SK-N-SH treated with all-trans-retinoic acid at 6 μM for 48 hours (cell line): Measurements from ENCODE around the gene CSF2RB.

Source experiments
- ATAC-seq: fragments of 200-7000 bp; cut with Tn5 transposase; 3 replicates; pipeline ENCODE4 v1.9.1; 2020; ENCODE audit warnings: mild to moderate bottlenecking, moderate library complexity
- ARNTL ChIP-seq: fragments of 450-650 bp; formaldehyde crosslinking; IDR thresholded peaks from 2 replicates; pipeline ENCODE4 v1.5.0; 2020; ENCODE audit warnings: low read depth, mild to moderate bottlenecking, moderate library complexity, borderline replicate concordance
- BACH2 ChIP-seq: fragments of 250-450 bp; sonication (Bioruptor Pico); IDR thresholded peaks from 2 replicates; pipeline ENCODE4 v1.9.0; 2021; ENCODE audit warnings: mild to moderate bottlenecking, borderline replicate concordance
- CSDC2 ChIP-seq: fragments of 250-450 bp; sonication (Bioruptor Pico); IDR thresholded peaks from 2 replicates; pipeline ENCODE4 v1.5.0; 2020; ENCODE audit warnings: mild to moderate bottlenecking, moderate library complexity
- ESRRG ChIP-seq: fragments of 250-450 bp; sonication (Bioruptor Pico); IDR thresholded peaks from 2 replicates; pipeline ENCODE4 v1.6.1; 2021; ENCODE audit warnings: mild to moderate bottlenecking
- GLIS3 ChIP-seq: fragments of 250-450 bp; sonication (Bioruptor Pico); IDR thresholded peaks from 2 replicates; pipeline ENCODE4 v1.5.0; 2020; ENCODE audit warnings: mild to moderate bottlenecking, moderate library complexity
- OSR1 ChIP-seq: fragments of 250-450 bp; sonication (Bioruptor Pico); IDR thresholded peaks from 2 replicates; pipeline ENCODE4 v1.8.0; 2022; ENCODE audit warnings: moderate library complexity, mild to moderate bottlenecking, inconsistent platforms
- RARB ChIP-seq: fragments of 250-450 bp; sonication (Bioruptor Pico); IDR thresholded peaks from 2 replicates; pipeline ENCODE4 v1.8.0; 2021; ENCODE audit warnings: mild to moderate bottlenecking, moderate library complexity
- TCF4 ChIP-seq: fragments of 250-450 bp; sonication (Bioruptor Pico); IDR thresholded peaks from 2 replicates; pipeline ENCODE4 v1.8.0; 2021; ENCODE audit warnings: mild to moderate bottlenecking, moderate library complexity, borderline replicate concordance
- TOX ChIP-seq: fragments of 250-450 bp; sonication (Bioruptor Pico); IDR thresholded peaks from 2 replicates; pipeline ENCODE4 v1.8.0; 2021; ENCODE audit warnings: mild to moderate bottlenecking, moderate library complexity, borderline replicate concordance
- ZC3H10 ChIP-seq: fragments of 250-450 bp; sonication (Bioruptor Pico); IDR thresholded peaks from 2 replicates; pipeline ENCODE4 v1.5.1; 2021; ENCODE audit warnings: mild to moderate bottlenecking, moderate library complexity
- ZFP3 ChIP-seq: fragments of 250-450 bp; sonication (Bioruptor Pico); IDR thresholded peaks from 2 replicates; pipeline ENCODE4 v1.5.0; 2020; ENCODE audit warnings: mild to moderate bottlenecking, moderate library complexity
- ZFP30 ChIP-seq: fragments of 450-650 bp; formaldehyde crosslinking; IDR thresholded peaks from 2 replicates; pipeline ENCODE4 v1.5.0; 2022; ENCODE audit warnings: mild to moderate bottlenecking, moderate library complexity
- ZNF565 ChIP-seq: fragments of 450-650 bp; formaldehyde crosslinking; conservative IDR thresholded peaks from 2 replicates; pipeline ENCODE4 v1.5.0; 2020; ENCODE audit warnings: low read depth, mild to moderate bottlenecking, moderate library complexity
- ZNF70 ChIP-seq: fragments of 450-650 bp; formaldehyde crosslinking; IDR thresholded peaks from 2 replicates; pipeline ENCODE4 v1.5.0; 2020; ENCODE audit warnings: mild to moderate bottlenecking, moderate library complexity
- ZNF8 ChIP-seq: fragments of 450-650 bp; formaldehyde crosslinking; IDR thresholded peaks from 2 replicates; pipeline ENCODE4 v1.5.0; 2020; ENCODE audit warnings: mild to moderate bottlenecking, moderate library complexity
- TF ChIP-seq, protein P1 (sequence below): fragments of 250-450 bp; sonication (Bioruptor Pico); IDR thresholded peaks from 2 replicates; pipeline ENCODE4 v1.5.1; 2020; ENCODE audit warnings: low read depth, mild to moderate bottlenecking, moderate library complexity
- TF ChIP-seq, protein P2 (sequence below): fragments of 250-450 bp; sonication (Bioruptor Pico); IDR thresholded peaks from 2 replicates; pipeline ENCODE4 v1.5.1; 2021; ENCODE audit warnings: mild to moderate bottlenecking, moderate library complexity
- TF ChIP-seq, protein P3 (sequence below): fragments of 250-450 bp; sonication (Bioruptor Pico); IDR thresholded peaks from 2 replicates; pipeline ENCODE4 v1.5.0; 2020; ENCODE audit warnings: mild to moderate bottlenecking, moderate library complexity
- TF ChIP-seq, protein P4 (sequence below): fragments of 250-450 bp; sonication (Bioruptor Pico); IDR thresholded peaks from 2 replicates; pipeline ENCODE4 v1.8.0; 2021; ENCODE audit warnings: low read depth, mild to moderate bottlenecking, moderate library complexity, borderline replicate concordance

CSF2RB gene

DNA sequence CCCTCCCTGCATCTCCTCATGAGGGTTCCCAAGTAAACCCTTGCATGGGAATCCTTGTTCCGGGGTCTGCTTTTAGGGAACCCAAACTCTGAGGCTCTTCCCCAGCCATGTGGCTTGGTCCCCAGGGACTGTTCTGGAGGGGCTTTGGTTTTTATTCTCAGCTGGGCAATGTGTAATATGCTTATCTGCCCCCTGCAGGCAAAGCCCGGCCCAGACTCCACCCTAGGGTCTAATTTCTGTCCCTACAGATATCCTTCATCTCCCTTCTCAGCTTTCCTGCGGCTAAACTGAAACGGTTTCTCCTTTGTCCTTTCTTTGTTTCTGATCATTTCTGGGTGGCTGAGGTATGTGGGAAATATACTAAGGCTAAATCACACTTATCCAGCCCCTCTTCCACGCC lies 68.7 kb downstream of the CSF2RB start:
- no peak for TF ChIP-seq RARB (CRISPR knock-in tag)
- TF ChIP-seq, protein P1, sequence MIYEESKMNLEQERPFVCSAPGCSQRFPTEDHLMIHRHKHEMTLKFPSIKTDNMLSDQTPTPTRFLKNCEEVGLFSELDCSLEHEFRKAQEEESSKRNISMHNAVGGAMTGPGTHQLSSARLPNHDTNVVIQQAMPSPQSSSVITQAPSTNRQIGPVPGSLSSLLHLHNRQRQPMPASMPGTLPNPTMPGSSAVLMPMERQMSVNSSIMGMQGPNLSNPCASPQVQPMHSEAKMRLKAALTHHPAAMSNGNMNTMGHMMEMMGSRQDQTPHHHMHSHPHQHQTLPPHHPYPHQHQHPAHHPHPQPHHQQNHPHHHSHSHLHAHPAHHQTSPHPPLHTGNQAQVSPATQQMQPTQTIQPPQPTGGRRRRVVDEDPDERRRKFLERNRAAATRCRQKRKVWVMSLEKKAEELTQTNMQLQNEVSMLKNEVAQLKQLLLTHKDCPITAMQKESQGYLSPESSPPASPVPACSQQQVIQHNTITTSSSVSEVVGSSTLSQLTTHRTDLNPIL, result no peak
- no peak for TF ChIP-seq GLIS3 (CRISPR knock-in tag)
- TF ChIP-seq ZFP30 (CRISPR knock-in tag), result no peak
- TF ChIP-seq BACH2 (CRISPR knock-in tag), result no peak
- no peak for TF ChIP-seq OSR1
- TF ChIP-seq CSDC2 (CRISPR knock-in tag), result no peak
- TF ChIP-seq, protein P2, sequence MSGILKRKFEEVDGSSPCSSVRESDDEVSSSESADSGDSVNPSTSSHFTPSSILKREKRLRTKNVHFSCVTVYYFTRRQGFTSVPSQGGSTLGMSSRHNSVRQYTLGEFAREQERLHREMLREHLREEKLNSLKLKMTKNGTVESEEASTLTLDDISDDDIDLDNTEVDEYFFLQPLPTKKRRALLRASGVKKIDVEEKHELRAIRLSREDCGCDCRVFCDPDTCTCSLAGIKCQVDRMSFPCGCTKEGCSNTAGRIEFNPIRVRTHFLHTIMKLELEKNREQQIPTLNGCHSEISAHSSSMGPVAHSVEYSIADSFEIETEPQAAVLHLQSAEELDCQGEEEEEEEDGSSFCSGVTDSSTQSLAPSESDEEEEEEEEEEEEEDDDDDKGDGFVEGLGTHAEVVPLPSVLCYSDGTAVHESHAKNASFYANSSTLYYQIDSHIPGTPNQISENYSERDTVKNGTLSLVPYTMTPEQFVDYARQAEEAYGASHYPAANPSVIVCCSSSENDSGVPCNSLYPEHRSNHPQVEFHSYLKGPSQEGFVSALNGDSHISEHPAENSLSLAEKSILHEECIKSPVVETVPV, result no peak
- TF ChIP-seq, protein P3, sequence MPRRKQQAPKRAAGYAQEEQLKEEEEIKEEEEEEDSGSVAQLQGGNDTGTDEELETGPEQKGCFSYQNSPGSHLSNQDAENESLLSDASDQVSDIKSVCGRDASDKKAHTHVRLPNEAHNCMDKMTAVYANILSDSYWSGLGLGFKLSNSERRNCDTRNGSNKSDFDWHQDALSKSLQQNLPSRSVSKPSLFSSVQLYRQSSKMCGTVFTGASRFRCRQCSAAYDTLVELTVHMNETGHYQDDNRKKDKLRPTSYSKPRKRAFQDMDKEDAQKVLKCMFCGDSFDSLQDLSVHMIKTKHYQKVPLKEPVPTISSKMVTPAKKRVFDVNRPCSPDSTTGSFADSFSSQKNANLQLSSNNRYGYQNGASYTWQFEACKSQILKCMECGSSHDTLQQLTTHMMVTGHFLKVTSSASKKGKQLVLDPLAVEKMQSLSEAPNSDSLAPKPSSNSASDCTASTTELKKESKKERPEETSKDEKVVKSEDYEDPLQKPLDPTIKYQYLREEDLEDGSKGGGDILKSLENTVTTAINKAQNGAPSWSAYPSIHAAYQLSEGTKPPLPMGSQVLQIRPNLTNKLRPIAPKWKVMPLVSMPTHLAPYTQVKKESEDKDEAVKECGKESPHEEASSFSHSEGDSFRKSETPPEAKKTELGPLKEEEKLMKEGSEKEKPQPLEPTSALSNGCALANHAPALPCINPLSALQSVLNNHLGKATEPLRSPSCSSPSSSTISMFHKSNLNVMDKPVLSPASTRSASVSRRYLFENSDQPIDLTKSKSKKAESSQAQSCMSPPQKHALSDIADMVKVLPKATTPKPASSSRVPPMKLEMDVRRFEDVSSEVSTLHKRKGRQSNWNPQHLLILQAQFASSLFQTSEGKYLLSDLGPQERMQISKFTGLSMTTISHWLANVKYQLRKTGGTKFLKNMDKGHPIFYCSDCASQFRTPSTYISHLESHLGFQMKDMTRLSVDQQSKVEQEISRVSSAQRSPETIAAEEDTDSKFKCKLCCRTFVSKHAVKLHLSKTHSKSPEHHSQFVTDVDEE (CRISPR knock-in tag), result no peak
- no peak for ATAC-seq

DNA sequence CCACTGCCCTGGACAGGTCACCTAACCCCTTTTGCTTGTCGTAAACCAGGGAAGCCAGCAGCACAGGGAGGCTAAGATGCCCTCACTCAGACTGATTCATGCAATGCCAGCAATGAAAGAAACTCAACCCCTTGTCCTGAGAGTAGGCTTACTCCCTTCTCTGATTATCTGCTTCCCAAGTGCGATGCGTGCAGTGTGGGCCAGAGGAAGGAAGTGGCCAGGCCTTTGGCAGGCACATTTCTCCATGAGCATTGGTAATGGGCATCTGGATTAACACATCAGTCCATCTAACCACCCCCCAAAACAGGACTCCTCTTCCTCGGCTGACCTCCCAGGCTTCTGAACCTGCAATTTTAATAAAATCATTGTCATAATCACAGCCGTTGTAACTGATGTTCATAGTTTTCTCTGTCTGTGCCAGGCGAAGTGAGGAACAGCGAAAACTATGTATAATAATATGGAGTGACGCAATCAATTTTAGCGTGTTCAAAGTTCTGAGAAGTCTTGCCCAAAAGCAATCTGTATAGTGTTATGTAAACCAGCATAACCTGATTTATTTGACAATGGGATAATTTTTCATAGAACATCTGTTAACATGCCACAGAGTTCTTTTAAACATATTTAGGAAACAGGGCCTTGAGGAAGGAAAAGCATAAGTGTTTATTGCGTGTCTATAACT lies 71.9 kb downstream of the CSF2RB start:
- TF ChIP-seq ARNTL (no peak), TCF4 (CRISPR knock-in tag) (no peak), TOX (CRISPR knock-in tag) (no peak), ZNF565 (no peak)
- TF ChIP-seq, protein P3 (CRISPR knock-in tag), result no peak
- ATAC-seq, result no peak

DNA sequence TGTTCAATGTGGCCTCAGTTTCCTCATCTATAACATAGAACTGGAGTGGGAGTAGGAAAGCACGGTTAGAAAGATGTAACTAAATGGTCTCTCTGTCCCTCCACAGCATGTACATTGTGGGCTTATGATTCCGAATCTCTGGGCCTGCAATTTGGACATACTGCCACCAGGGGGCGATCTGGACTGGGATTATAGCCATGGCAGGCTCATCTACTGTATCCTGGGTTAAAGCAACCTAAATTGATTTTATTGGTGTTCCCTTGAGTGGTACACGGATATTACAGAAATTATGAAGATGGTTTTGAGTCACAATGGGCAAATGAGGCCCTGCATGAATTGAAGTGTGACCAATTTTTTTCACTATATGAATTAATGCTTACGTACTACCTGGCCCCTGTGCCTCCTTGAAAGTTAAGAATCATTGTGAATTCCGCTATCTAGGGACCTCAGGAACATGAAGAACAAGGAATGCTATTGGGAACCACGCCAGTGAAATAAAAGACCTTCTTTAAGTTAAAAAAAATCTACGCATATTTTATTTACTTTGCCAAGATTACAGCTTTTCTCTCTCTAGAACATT lies 72.9 kb downstream of the CSF2RB start:
- ATAC-seq, result no peak
- no peak for TF ChIP-seq ZNF8 (CRISPR knock-in tag)
- no peak for TF ChIP-seq ARNTL
- TF ChIP-seq CSDC2 (CRISPR knock-in tag), result no peak
- no peak for TF ChIP-seq ZFP3 (CRISPR knock-in tag)
- no peak for TF ChIP-seq ZNF70 (CRISPR knock-in tag)
- no peak for TF ChIP-seq TCF4 (CRISPR knock-in tag)

DNA sequence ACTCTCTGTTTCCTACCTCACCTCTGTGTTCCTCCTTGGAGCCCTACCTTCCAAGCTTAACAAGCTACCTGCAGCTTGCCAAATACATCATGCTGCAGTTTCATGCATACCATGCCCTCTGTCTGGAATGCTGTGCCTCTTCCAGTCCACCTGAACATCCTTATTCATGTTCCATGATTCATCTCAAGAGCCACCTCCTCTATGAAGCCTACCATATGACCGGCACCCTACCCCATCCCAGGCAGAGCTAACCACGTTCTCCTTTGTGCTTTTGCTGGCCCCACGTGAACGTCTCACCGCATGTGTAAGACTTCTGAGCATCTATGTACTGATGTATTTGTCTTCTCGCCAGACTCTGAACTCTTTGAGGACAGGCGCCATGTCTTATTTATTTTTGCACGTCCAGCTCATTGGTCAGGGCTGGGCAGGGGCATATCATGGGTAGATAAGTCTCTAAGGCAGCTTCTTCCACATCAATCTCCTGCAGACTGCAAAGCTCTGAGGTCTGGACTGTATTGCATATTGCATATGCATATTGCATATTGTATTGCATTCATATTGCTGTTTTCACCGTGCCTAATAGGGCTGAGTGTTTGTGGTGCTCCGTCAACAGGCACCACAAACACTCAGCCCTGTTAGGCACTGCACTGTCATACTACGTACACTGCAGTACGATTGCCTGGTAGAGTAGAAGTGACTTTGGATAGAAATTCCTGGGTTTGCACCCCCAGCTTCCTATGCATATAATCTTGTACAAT lies 74.8 kb downstream of the CSF2RB start:
- no peak for ATAC-seq
- TF ChIP-seq ZC3H10, result no peak
- TF ChIP-seq ESRRG (CRISPR knock-in tag), result no peak
- no peak for TF ChIP-seq ZFP30 (CRISPR knock-in tag)
- TF ChIP-seq ARNTL, result no peak
- TF ChIP-seq, protein P2, result no peak
- no peak for TF ChIP-seq ZNF8 (CRISPR knock-in tag)
- TF ChIP-seq RARB (CRISPR knock-in tag), result no peak
- no peak for TF ChIP-seq ZFP3 (CRISPR knock-in tag)
- TF ChIP-seq, protein P3 (CRISPR knock-in tag), result no peak
- TF ChIP-seq, protein P4, sequence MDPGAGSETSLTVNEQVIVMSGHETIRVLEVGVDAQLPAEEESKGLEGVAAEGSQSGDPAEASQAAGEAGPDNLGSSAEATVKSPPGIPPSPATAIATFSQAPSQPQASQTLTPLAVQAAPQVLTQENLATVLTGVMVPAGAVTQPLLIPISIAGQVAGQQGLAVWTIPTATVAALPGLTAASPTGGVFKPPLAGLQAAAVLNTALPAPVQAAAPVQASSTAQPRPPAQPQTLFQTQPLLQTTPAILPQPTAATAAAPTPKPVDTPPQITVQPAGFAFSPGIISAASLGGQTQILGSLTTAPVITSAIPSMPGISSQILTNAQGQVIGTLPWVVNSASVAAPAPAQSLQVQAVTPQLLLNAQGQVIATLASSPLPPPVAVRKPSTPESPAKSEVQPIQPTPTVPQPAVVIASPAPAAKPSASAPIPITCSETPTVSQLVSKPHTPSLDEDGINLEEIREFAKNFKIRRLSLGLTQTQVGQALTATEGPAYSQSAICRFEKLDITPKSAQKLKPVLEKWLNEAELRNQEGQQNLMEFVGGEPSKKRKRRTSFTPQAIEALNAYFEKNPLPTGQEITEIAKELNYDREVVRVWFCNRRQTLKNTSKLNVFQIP (CRISPR knock-in tag), result no peak
